Fibroblast of skin of abdomen (primary cell): ENCODE measurements around the gene TTLL5.
"Not testable (repeated sequence)": the region's sequence is repeated elsewhere in the genome, so short reads cannot be mapped to it uniquely, and the experiment has no call there.

Source experiments
- DNase-seq: peaks from one replicate; pipeline ENCODE4 v3.0.0-alpha.2; 2013

The TTLL5 gene

DNA sequence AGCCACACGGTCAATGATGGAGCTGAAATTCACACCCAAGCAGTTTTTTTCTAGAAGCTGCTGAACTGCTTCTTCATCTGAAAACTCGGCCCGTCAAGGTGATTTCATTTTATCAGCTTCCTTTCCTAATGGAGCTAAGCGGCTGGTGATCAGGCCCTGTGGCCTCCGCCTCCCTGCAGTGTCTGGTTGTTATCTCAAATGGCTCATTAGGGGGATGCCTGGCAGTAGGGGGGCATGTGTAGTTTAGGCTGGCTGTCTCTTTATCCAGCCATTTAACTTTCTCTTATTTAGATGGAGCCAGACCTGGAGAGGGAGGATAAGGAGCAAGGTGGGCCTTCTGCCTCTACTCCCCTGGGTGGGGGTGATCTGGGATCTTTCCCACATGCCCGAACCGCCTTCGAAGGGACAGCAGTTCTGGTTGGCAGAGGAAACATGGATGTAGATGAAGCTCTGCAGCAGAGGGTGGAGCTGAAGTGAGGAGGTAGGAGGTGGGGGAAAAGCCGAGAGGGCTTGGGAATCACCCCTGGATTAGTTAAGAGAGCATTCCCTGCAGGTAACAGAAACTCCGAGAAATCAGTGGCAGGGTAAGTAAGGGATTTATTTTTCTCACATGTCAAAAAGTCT, 256.4 kb downstream of the TTLL5 start:
- DNase-seq, result no peak

DNA sequence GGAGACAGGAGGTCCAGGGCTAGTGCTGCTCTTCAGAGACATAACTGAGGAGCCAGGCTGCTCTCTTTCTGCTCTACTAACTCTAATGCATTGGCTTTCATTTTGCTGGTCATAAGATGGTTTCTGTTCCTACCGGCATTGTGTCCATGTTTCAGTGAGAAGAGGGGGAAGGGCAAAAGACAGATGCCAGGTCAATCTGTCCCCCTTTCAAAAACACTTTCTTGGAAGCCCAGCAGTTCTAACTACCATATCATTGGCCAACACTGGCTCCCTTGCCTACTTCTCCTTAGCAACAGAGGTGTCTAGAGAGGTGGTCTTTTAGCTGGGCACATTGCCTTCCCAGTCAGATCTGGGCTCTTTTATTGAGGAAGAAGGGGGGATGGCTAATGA, 256.9 kb downstream of the TTLL5 start:
- no peak for DNase-seq

DNA sequence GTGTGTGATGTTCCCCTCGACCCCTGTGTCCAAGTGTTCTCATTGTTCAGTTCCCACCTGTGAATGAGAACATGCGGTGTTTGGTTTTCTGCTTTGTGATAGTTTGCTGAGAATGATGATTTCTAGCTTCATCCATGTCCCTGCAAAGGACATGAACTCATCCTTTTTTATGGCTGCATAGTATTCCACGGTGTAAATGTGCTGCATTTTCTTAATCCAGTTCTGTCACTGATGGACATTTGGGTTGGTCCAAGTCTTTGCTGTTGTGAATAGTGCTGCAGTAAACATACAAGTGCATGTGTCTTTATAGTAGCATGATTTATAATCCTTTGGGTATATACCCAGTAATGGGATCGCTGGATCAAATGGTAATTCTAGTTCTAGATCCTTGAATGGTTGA, 259.4 kb downstream of the TTLL5 start:
- DNase-seq, result not testable (repeated sequence)

DNA sequence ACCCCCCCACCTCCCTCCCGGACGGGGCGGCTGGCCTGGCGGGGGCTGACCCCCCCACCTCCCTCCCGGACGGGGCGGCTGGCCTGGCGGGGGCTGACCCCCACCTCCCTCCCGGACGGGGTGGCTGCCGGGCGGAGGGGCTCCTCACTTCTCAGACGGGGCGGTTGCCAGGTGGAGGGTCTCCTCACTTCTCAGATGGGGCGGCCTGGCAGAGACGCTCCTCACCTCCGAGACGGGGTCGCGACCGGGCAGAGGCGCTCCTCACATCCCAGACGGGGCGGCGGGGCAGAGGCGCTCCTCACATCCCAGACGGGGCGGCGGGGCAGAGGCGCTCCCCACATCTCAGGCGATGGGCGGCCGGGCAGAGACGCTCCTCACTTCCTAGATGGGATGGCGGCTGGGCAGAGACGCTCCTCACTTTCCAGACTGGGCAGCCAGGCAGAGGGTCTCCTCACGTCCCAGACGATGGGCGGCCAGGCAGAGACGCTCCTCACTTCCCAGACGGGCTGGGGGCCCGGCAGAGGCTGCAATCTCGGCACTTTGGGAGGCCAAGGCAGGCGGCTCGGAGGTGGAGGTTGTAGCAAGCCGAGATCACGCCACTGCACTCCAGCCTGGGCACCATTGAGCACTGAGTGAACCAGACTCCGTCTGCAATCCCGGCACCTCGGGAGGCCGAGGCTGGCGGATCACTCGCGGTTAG, 264.2 kb downstream of the TTLL5 start:
- DNase-seq, result not testable (repeated sequence)

DNA sequence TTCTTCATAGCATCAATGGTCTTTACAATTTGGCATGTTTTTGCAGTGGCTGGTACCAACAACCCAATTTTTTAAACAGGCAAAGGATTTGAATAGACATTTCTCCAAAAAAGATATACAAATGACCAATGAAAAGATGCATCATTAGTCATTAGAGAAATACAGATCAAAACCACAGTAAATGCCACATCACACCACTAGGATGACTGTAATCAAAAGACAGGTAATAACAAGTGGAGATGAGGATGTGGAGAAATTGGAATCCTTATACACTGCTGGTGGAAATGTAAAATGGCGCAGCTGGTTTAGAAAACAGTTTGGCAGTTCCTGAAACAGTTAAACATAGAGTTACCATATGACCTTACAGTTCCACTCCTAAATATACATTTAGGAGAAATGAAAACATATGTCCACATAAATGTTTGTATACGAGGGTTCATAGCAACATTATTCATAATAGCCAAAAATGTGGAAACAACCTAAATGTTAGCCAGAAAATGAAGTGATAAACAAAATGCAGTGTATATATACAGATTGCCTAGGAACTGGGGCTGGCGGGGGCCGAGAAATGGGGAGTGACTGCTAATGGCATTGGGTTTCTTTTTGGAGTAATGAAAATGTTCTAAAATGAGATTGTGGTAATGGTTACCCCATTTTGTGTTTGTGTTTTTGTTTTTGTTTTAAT, 265.5 kb downstream of the TTLL5 start:
- no peak for DNase-seq

DNA sequence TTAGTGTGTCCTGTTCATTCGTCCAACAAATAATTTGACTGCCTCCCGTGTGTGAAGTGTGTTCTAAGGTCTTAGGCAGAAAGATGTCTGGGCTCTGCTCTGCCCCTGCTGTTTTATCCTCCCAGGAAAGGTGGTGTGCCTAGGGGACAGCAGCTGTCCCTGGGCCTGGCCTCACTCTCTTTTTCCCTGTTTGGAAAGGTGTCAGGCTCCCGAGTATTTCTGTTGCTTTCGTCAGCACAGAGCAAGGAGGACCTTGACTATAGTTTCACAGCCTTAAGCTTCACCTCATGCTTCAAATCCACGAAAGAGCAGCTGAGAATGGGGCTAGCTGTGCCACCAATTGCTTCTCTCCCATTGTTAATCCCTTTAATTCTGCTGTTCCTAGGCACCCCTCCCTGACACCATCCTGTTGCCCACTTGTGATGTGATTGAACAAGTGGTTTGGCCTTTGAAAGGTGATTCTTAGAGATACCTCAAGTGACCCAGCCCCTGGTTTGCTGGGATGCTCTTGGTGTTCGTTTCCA, 266.6 kb downstream of the TTLL5 start:
- DNase-seq, result no peak

DNA sequence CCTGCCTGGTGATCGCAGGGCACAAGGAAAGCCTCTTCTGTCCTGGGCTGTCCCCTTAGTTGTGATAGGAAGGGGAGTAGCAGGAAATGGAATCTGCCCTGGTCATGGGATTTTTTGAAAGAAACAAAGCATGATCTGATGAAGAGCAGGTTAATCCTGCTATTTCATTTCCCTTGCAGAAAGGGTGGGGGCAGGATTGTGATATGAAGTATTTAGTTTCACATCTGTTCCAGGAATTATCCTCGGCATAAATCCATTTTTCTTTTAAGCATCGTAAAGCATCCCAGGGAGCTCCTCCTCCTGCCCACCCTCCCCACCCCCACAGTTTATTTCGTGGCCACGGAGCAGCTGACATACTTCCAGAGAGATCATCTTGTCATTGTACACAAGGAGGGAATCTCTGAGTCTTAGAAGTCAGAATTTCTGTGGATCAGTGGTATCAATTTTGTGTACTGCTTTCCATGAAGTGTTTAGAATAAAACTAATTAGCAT, 267.7 kb downstream of the TTLL5 start:
- DNase-seq, result peak; percentile 20

DNA sequence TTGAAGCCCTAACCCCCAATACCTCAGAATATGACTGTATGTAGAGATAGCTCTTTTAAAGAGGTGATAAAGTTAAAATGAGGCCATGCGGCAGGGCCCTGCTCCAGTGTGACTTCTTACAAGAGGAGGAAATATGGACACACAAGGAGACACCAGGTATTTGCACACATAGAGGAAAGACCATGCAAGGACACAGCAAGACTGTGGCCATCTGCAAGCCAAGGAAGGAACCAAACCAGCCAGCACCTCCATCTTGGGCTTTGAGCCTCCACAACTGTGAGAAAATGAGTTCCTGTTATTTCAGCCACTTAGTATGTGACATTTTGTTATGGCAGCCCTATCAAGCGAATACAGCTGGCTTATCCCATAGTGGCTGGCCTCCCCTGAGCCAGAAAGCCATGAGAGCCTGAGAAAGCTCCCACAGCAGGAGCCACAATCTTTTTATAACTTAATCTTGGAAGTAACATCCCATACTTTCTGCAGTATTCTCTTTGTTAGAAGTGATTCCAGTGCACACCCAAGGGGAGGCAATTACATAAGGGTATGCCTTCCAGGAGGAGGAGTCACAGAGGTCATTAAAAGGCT, 272.8 kb downstream of the TTLL5 start:
- DNase-seq, result no peak

DNA sequence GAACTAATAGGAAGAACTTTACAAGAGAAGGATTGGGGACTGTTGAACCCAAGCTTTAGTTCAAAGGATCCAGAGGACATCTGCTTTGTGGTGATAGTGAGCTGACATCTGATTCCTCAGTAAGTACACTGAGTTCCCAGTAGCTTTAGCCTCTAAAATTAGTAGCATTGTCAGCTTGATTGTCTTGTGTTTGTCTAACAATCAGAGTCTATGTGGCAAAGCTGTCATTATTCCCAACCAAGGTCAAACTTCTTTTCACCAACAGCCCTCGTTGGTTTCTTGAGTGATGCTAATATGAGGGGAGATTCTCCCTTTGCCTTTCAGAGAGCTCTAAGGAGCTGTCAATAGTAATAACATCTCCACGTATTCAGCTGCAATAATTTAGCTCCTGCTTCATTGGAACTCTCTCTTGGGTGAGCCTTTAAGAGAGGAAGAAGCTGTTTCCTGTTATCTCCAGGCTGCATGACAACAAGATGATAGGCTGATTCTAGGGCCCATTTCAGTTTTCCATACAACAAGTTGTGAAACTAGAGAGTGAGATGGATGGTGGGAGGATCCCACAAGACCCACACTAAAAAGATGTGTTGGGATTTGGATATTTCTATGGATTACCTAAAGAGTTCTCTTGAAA, 274.1 kb downstream of the TTLL5 start:
- DNase-seq, result no peak

DNA sequence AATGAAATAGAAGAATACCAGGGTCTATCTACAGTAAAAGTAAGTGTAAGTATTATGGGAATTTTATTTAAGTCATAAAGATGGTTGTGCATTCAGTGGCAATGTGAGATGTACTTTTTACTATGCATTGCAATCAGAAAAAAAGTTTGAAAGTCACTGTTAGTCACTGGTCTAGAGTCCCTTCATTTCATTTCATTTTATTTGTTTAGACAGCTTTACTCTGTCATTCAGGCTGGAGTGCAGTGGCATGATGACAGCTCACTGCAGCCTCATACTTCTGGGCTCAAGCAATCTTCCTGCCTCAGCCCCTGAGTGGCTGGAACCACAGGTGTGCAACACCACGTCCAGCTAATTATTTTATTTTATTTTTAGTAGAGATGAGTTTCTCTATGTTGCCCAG, 278.2 kb downstream of the TTLL5 start:
- DNase-seq, result no peak

DNA sequence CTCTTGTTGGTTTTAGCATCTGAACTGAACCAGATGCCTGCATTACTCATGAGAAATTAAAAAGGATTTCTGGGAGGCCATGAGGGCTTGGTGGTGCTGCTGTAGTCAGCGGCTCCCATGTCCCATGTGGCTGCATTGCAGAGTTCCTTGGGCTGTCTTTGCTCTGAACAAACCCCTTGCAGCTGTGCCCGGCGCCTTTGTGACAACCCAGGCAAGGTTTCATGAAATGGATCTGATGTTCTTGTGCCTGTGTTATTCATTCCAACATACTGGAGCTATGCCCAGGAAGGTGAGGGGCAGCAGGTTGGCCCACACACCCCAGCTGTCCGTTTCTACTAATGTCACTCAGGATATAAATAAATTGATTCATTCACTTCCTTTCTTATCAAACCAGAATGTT, 280.0 kb downstream of the TTLL5 start:
- DNase-seq, result peak; percentile 45

DNA sequence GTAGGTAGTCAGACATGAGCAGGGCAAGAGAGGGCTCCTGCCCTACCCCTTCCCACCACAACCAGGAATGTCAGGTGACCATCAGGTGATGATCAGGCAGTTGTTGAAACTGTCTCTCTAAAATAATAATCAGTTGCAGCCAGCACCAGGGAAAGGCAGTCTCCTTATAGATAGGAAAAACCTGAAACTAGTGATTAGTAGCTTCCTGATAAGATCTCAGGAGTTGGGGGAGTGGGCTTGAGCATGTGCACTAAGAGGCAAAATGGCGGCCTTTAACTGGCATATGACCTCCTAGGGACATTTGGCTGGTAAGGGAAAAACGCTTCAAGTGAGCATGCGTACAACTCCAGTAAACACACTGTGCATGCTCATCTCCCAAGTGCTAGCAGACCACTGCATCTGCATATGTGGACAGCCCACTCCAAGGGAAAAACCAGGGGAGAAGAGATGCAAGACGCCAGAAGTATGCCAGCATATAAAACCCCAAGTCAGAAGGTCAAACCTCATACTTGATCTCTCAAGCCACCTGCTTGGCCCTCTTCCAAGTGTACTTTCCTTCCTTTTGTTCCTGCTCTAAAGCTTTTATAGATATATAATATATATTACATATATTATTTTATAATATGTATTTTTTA, 283.7 kb downstream of the TTLL5 start:
- DNase-seq, result no peak

DNA sequence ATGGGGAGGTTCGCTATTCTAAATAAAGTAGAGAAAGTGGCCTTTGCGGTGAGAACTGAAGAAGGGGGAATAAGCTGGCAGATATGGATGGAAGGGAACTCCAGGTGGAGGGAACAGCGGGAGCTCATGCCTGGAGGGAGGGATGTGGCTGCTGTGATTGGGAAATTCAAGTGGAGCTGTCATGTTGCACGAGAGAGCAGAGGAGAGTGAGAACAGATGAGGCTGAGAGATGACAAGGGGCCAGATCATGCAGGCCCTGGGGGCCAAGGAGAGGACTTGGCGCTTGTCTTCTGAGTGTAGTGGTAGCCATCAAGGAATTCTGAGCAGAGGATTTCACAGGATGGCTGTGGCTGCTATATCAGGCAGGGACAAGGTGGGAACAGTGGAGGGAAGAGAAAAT, 285.7 kb downstream of the TTLL5 start:
- DNase-seq, result no peak

DNA sequence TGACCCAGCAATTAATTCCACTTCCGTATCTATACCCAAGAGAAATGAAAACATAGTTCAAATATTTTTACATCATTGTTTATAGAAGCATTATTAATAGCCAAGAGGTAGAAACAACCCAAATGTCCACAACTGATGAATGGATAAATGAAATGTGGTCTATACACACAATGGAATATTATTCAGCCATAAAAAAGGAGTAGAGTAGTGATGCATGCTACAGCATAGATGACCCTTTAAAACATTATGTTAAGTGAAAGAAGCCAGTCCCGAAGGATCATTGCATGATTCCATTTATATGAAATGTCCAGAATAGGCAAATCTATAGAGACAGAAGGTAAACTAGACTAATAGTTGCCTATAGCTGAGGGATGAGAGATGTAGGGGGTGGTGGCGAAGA, 291.4 kb downstream of the TTLL5 start:
- no peak for DNase-seq

DNA sequence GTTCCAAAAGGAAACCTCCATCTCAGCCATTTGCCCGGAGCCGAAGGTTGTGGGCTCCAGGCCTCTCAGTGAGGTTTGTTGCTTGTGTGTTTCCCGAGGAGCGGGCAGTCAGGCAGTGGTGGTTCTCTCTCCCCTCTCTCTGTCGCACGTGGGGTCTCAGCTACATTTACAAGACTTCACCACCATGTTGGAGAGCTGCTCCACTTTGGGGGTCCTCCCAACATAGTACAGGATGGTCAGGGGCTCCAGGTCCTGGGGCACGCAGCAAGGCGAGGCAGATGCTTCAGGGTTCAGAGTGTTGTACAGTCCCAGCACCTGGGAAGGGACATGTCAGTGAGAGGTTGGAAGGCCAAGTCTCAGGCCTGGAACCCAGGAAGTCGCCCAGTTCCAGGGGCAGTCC, 298.0 kb downstream of the TTLL5 start:
- DNase-seq, result no peak

DNA sequence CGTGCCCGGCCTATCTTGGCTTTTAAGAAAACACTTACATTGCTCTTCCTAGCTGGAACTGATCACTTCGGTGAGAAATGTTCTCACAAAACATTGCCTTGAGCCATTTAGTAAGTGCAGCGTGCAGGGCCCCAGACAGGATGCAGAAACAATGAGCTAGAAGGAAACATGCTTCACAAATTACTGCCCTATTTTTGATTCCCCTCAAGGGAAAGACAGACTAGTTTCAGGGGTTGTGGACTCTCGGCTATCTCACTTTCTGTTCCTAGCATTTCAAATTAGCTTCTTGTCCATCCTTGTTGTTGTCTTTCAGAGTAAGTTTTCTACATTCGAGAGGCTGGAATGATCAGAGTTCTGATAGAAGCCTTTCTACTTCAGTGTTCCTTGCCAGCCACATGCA, 299.2 kb downstream of the TTLL5 start:
- no peak for DNase-seq

DNA sequence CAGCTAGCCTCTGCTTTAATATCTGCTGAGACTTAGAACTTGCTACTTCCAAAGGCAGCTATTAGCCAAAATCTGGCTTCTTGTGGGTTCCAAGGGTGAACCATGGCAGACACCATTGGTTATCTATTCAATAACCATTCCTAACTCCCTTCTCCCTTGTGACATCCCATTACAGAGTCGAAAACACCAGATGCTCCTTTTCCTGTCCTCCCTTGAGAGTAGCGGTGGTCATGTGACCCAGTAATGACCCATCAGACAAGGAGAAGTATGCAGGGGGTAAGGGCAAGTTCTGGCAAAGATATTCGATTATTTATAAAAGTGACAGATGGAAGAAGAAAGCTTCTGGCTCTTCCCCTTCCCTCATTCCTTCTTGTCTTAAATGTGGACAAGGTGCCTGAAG, 300.6 kb downstream of the TTLL5 start:
- DNase-seq, result no peak

DNA sequence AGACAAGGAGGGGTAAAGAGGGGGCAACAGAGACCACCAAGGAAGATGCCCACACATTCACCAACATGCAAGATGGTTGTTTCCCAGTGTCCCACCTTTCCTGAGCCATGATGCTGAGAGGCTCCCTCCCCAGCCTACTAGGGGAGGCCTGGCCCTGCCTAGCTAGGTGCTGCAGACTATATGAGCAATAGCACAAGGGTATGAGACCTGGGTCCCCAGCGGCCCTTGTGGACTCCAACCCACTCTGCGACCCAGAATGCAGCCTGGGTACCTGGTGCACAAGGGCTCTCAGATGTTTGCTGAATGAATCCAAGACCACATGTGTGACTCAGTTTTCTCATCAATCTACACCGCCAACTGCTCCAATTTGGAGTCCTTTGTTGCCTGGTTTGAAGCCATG, 306.8 kb downstream of the TTLL5 start:
- no peak for DNase-seq

DNA sequence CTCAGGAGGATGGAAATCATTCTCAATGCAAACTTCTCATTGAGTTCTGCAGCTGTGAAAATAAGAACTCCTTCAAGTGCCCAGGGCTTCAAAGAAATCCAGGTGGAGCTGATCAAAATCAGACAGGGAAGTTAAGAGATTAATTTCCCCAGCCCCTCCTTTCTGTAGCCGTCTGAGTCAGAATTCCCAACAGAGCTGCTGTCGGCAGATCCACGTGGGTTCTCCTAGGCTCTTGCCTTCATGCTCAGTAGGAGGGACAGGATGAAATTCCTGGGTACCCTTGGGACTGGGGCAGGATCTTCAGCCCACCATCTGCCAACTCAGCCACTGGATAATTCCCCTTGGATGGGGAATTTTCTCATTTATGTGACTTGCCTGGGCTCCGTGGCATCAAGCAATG, 307.4 kb downstream of the TTLL5 start:
- peak; percentile 74 for DNase-seq

DNA sequence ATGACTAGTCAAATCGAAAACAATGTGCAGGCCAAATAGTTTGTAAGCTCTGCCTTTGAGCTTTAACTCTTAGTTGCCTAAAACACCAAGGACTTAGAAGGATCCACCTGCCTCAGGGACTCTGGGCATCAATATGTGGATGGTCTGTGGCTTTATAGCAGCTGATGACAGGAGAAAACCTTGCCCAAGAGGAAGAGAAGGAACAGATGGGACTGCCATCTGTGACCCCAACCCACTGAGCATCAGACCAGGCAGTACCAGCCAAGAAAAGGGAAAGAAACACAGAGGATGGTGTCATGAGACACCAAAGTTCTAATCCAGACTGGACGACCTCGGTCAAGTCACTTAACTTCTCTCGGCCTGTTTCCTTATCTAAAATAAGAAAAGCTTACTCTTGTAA, 308.1 kb downstream of the TTLL5 start:
- DNase-seq, result no peak

DNA sequence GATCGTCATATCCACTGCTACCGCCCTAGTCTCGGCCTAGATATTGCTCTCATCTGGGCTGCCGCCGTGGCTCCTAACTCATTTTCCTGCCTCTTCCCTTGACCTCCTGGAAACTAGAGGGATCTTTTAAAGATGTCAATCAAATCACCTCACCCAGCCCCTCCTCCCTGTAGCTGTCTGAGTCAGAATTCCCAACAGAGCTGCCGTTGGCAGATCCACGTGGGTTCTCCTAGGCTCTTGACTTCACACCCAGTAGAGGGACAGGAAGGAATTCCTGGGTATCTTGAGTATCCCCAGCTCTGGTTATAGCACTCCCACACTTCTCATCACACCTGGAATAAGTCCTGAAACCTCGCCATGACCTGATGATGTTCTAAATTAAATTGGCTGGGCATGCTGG, 308.8 kb downstream of the TTLL5 start:
- no peak for DNase-seq

DNA sequence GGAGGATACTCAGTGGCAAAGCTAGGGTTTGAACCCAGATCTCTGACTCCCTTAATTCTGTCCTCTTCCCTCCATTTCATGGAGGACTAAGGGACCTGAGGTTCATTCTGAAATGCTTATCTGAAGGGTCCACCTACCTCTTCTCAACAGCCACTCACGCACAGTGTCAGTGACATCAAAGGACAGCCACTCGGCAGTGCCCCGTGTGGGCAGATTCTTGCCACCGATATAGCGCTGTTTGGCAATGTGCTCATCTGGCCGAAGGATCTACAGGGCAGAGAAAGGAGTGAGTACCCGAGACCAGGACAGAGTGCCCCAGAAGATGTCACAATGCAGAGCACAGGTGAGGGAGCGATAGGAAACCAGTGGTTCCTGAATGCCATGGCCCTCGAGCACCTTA, 309.9 kb downstream of the TTLL5 start:
- DNase-seq, result no peak
